Measurements from ENCODE around the gene RALGDS.

The RALGDS gene

GRCh38 chr9:133133681-133134387, 12.8 kb upstream of the RALGDS start (continued):
- 0 out of 2 replicates have a peak, but pooled peaks have one; percentile 30 for TF ChIP-seq ZIC2 (tag by site-specific recombination; IDR thresholded peaks at IDR 0.05)
- TF ChIP-seq MYNN (tag by site-specific recombination; IDR thresholded peaks at IDR 0.05; ENCODE audit: borderline replicate concordance) = no peak
- peak; percentile 32; the same call in 1 of the 2 replicates for TF ChIP-seq OSR2 (tag by site-specific recombination; IDR thresholded peaks at IDR 0.05)
- TF ChIP-seq ZBTB26 (tag by site-specific recombination; optimal IDR thresholded peaks at IDR 0.05) = peak; percentile 2
- TF ChIP-seq ZNF600 (tag by site-specific recombination; IDR thresholded peaks at IDR 0.05) = peak; percentile 77
- no peak for TF ChIP-seq GLIS2 (tag by site-specific recombination; IDR thresholded peaks at IDR 0.05)

GRCh38 chr9:133132174-133132573, 11.1 kb upstream of the RALGDS start:
- POLR2A ChIA-PET = interaction anchor here (1.4 kb wide), 1 partner anchor 17 kb away, joined by 5 read pairs; no protein-coding TSS in a partner anchor
- H3K27ac ChIP-seq (ENCODE audit: extremely low read depth, low read depth, low read length) = no peak overlapping the region
- CTCF ChIA-PET = interaction anchor here (0.6 to 6.8 kb wide), 2 partner anchors 13 to 452 kb away, joined by 3 to 131 read pairs; no protein-coding TSS in a partner anchor
- TF ChIP-seq ZNF624 (tag by site-specific recombination; IDR thresholded peaks at IDR 0.05) (no peak), RBAK (tag by site-specific recombination; IDR thresholded peaks at IDR 0.05) (no peak), PRDM2 (tag by site-specific recombination; IDR thresholded peaks at IDR 0.05; ENCODE audit: borderline replicate concordance) (no peak), ZNF639 (tag by site-specific recombination; IDR thresholded peaks at IDR 0.05) (no peak), ZNF398 (tag by site-specific recombination; IDR thresholded peaks at IDR 0.05) (no peak), ZNF521 (tag by site-specific recombination; IDR thresholded peaks at IDR 0.05) (no peak), ZXDB (tag by site-specific recombination; IDR thresholded peaks at IDR 0.05) (no peak), FEZF1 (tag by site-specific recombination; IDR thresholded peaks at IDR 0.05) (no peak), ELK4 (IDR thresholded peaks at IDR 0.05; ENCODE audit: borderline replicate concordance, low read depth, low read length) (no peak), ZNF664 (tag by site-specific recombination; IDR thresholded peaks at IDR 0.05) (no peak), SP7 (tag by site-specific recombination; IDR thresholded peaks at IDR 0.05) (no peak), ZNF354C (tag by site-specific recombination; IDR thresholded peaks at IDR 0.05; ENCODE audit: borderline replicate concordance, low read depth) (no peak), ZNF214 (tag by site-specific recombination; IDR thresholded peaks at IDR 0.05; ENCODE audit: borderline replicate concordance) (no peak), ZNF529 (tag by site-specific recombination; IDR thresholded peaks at IDR 0.05; ENCODE audit: insufficient replicate concordance) (no peak)
- no peaks in the 10 kb centered on the region for H3K36me3 ChIP-seq (ENCODE audit: control insufficient read depth in 2 of 2, insufficient read depth in 1 of 2, low read length in 2 of 2)
- H3K9me3 ChIP-seq (ENCODE audit: control insufficient read depth, insufficient read depth, low read depth, low read length) = no peaks in the 10 kb centered on the region
- H3K4me1 ChIP-seq (ENCODE audit: control insufficient read depth, insufficient read depth, low read length) = no peaks in the 10 kb centered on the region
- H3K4me3 ChIP-seq (ENCODE audit: low read depth, low read length) = no peak overlapping the region
